Measurements from ENCODE around the gene SYNE1.
A peak's percentile ranks its signal among the peaks of the same experiment; 100 is the strongest.

SYNE1 gene

DNA sequence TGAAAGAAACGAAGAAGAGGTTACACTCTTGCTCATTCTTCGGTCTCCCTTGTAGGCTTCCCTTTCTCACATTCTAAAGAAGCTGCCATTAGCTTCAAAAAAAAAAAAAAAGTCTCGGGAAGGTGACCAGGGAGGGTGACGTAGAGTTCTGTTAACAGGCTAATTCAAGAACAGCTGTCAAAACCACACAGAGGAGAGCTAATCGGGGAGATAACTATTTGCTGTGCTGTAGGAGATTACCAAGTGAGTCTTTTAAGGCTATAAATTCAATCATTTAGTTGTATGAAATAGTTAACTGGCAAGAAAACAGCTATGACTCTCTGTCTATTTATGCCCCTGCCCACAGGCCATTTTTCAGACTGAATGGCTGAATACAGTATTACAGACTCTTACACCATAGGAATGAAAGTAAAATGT lies 256.8 kb downstream of the SYNE1 start:
- TF ChIP-seq, protein P1, sequence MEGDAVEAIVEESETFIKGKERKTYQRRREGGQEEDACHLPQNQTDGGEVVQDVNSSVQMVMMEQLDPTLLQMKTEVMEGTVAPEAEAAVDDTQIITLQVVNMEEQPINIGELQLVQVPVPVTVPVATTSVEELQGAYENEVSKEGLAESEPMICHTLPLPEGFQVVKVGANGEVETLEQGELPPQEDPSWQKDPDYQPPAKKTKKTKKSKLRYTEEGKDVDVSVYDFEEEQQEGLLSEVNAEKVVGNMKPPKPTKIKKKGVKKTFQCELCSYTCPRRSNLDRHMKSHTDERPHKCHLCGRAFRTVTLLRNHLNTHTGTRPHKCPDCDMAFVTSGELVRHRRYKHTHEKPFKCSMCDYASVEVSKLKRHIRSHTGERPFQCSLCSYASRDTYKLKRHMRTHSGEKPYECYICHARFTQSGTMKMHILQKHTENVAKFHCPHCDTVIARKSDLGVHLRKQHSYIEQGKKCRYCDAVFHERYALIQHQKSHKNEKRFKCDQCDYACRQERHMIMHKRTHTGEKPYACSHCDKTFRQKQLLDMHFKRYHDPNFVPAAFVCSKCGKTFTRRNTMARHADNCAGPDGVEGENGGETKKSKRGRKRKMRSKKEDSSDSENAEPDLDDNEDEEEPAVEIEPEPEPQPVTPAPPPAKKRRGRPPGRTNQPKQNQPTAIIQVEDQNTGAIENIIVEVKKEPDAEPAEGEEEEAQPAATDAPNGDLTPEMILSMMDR (IDR thresholded peaks at IDR 0.05; ENCODE audit: insufficient read depth, low read length, missing control alignments), result no peak
- POLR2A ChIA-PET, result interaction anchor here (0.8 to 1.0 kb wide), 2 partner anchors 8 to 16 kb away, joined by 3 read pairs; no protein-coding TSS in a partner anchor
- peak overlapping the region; percentile 75 for H3K4me3 ChIP-seq (ENCODE audit: low read depth, low read length)
- CTCF ChIA-PET, result interaction anchor here (1.1 to 1.4 kb wide), 3 partner anchors 8 to 568 kb away, joined by 3 to 4 read pairs (median 3); no protein-coding TSS in a partner anchor
- peak; percentile 74 for DNase-seq (ENCODE audit: low read depth, low spot score)

DNA sequence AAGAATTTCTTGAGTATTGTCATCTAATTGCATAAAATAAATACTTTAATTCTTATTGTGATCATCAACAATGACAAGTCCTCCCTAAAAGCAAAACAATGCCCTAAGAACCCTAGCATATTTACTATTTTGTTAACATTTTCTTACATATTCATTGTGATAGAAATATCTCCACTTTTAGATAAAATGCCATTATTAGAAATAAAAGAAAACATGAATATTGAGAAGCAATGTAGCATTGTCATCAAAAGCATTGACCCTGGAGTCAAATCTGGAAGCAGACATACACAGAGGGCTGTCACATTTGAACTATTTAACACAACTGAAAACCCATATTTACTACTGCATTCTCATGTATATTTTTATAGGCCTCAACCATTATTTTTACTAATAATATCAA lies 257.7 kb downstream of the SYNE1 start:
- ChIA-PET POLR2A (interaction anchor here (1.0 kb wide), 1 partner anchor 9 kb away, joined by 3 read pairs; no protein-coding TSS in a partner anchor), CTCF (interaction anchor here (1.3 to 1.4 kb wide), 2 partner anchors 9 to 22 kb away, joined by 3 to 4 read pairs; no protein-coding TSS in a partner anchor)
- DNase-seq (ENCODE audit: low read depth, low spot score), result no peak
- TF ChIP-seq, protein P1 (IDR thresholded peaks at IDR 0.05; ENCODE audit: insufficient read depth, low read length, missing control alignments), result no peak
- peak overlapping the region; percentile 75 for H3K4me3 ChIP-seq (ENCODE audit: low read depth, low read length)

DNA sequence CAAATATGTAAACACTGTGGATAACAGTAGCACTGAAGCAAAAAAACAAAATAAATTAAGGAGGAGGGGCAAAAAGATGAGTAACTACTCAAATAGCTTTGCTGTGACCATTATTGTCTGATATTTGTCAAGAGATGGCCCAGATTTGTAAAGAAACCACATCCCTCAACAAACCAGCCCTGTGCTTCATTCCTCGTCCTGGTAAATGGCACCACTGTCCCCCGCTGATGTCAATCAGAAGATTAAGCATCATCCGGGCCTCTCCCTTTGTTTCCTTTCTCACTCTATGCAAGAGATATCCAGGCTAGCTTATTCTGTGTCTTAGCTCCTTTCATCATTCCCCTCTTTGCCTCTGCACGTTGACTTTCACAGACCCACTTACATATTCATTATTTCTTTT lies 259.0 kb downstream of the SYNE1 start:
- H3K4me3 ChIP-seq (ENCODE audit: low read depth, low read length), result peak overlapping the region; percentile 75
- TF ChIP-seq, protein P1 (IDR thresholded peaks at IDR 0.05; ENCODE audit: insufficient read depth, low read length, missing control alignments), result no peak
- DNase-seq (ENCODE audit: low read depth, low spot score), result no peak
- CTCF ChIA-PET, result interaction anchor here (0.9 to 1.3 kb wide), 2 partner anchors 21 to 25 kb away, joined by 3 to 4 read pairs; no protein-coding TSS in a partner anchor
- POLR2A ChIA-PET, result no interaction called here

GRCh38 chr6:152375197-152375596 lies 262.0 kb downstream of the SYNE1 start:
- DNase-seq (ENCODE audit: low read depth, low spot score), result no peak
- no peak overlapping the region for H3K4me3 ChIP-seq (ENCODE audit: low read depth, low read length)
- CTCF ChIA-PET, result no interaction called here
- POLR2A ChIA-PET, result no interaction called here
- TF ChIP-seq, protein P1 (IDR thresholded peaks at IDR 0.05; ENCODE audit: insufficient read depth, low read length, missing control alignments), result no peak

- no peak overlapping the region for H3K4me3 ChIP-seq (ENCODE audit: low read depth, low read length)
- TF ChIP-seq, protein P1 (IDR thresholded peaks at IDR 0.05; ENCODE audit: insufficient read depth, low read length, missing control alignments), result no peak
- POLR2A ChIA-PET, result no interaction called here
- no peak for DNase-seq (ENCODE audit: low read depth, low spot score)
- CTCF ChIA-PET, result no interaction called here
Measured at GRCh38 chr6:152372945-152373344, 264.2 kb downstream of the SYNE1 start.

DNA sequence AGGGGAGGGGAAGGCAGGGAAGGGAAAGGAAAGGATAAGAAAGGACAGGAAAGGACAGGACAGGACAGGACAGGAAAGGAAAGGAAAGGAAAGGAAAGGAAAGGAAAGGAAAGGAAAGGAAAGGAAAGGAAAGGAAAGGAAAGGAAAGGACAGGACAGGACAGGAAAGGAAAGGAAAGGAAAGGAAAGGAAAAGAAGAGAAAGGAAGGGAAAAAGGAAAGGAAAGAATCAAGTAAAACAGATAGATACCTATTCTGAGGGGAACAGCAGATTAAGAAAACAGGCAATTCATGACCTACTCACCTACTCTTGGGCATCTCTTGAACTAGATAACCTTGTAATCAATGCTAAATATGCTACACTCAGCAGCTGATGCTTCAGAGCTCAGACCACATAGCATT lies 265.4 kb downstream of the SYNE1 start:
- no peak for DNase-seq (ENCODE audit: low read depth, low spot score)
- TF ChIP-seq, protein P1 (IDR thresholded peaks at IDR 0.05; ENCODE audit: insufficient read depth, low read length, missing control alignments), result no peak
- CTCF ChIA-PET, result no interaction called here
- POLR2A ChIA-PET, result no interaction called here
- H3K4me3 ChIP-seq (ENCODE audit: low read depth, low read length), result no peak overlapping the region
